H1 (cell line): ENCODE results near the gene EIF4A2. TPM values are rescaled to one million over a fixed set of nuclear protein-coding genes. Genes with fewer than 3 reads are reported as not detected.

Source experiments
- CTCF ChIA-PET: fragments of 300-600 bp; sonication (Branson Sonifier 250); formaldehyde crosslinking; loops from one replicate; lab custom pipeline; 2021; ENCODE audit not compliant: partially characterized antibody; lab: Charles Lee
- POLR2A ChIA-PET: fragments of 300-600 bp; sonication (Branson Sonifier 250); formaldehyde crosslinking; loops from one replicate; lab custom pipeline; 2021; ENCODE audit warnings: inconsistent platforms; ENCODE audit not compliant: partially characterized antibody; lab: Charles Lee
- DNase-seq, 2 experiments: peaks; one replicate each; pipeline versions ENCODE4 v3.0.0 to v3.0.0-alpha.2; 2010 to 2022; ENCODE audit warnings: low spot score in 2 of 2, low read depth in 1 of 2, mixed read lengths in 1 of 2
- FAIRE-seq: peaks from 2 replicates; lab custom pipeline; 2011; peaks lifted over from hg19 to GRCh38; lab: Jason Lieb, UNC
- H2AFZ ChIP-seq: 2 replicates; pipeline ENCODE4 v1.8.1; 2012; ENCODE audit warnings: low read length, inconsistent platforms
- H2AK5ac ChIP-seq: 2 replicates; pipeline ENCODE4 v1.6.1; 2013; ENCODE audit warnings: low read depth, low read length
- H2BK120ac ChIP-seq: replicated peaks from 2 replicates; pipeline ENCODE3; 2013; ENCODE audit warnings: low read depth, low read length, inconsistent platforms
- H2BK12ac ChIP-seq: 2 replicates; pipeline ENCODE4 v1.6.1; 2013; ENCODE audit warnings: low read depth, low read length
- H2BK15ac ChIP-seq: 2 replicates; pipeline ENCODE4 v1.6.1; 2013; ENCODE audit warnings: low read length
- H2BK20ac ChIP-seq: 2 replicates; pipeline ENCODE4 v1.6.1; 2013; ENCODE audit warnings: low read length
- H2BK5ac ChIP-seq: 2 replicates; pipeline ENCODE4 v1.6.1; 2013; ENCODE audit warnings: low read depth, low read length
- H3K14ac ChIP-seq: 2 replicates; pipeline ENCODE4 v1.6.1; 2013; ENCODE audit warnings: inconsistent platforms; ENCODE audit not compliant: insufficient read length
- H3K18ac ChIP-seq: 2 replicates; pipeline ENCODE4 v1.6.1; 2013; ENCODE audit warnings: low read length; ENCODE audit errors: extremely low read depth
- H3K23ac ChIP-seq: 2 replicates; pipeline ENCODE4 v1.6.1; 2013; ENCODE audit warnings: inconsistent platforms; ENCODE audit not compliant: insufficient read length
- H3K23me2 ChIP-seq: 2 replicates; pipeline ENCODE4 v1.6.1; 2013; ENCODE audit warnings: low read depth, low read length
- H3K27ac ChIP-seq: 2 replicates; pipeline ENCODE4 v1.6.1; 2011; ENCODE audit warnings: low read depth, low read length, inconsistent platforms
- H3K27me3 ChIP-seq, 4 experiments: replicated peaks in 1 of 4; 1 replicate in 1 of 4; 2 replicates in 3 of 4; pipeline versions ENCODE4 v1.6.1 to v1.8.1; 2011 to 2013; ENCODE audit warnings: low read length in 3 of 4, mild to moderate bottlenecking in 3 of 4, inconsistent platforms in 2 of 4, mixed read lengths in 2 of 4, moderate library complexity in 1 of 4; ENCODE audit not compliant: control insufficient read depth in 3 of 4, insufficient read depth in 3 of 4; ENCODE audit errors: extremely low read depth in 1 of 4
- H3K36me3 ChIP-seq, 4 experiments: 2 replicates each; pipeline versions ENCODE4 v1.6.1 to v1.8.1; 2011 to 2013; ENCODE audit warnings: mild to moderate bottlenecking in 4 of 4, low read length in 3 of 4, moderate library complexity in 2 of 4, control low read depth in 1 of 4, inconsistent platforms in 1 of 4; ENCODE audit not compliant: insufficient read depth in 4 of 4, control insufficient read depth in 2 of 4
- H3K4ac ChIP-seq: replicated peaks from 2 replicates; pipeline ENCODE3; 2013; ENCODE audit warnings: low read length, low read depth, mixed read lengths, inconsistent platforms; ENCODE audit not compliant: insufficient read length
- H3K4me1 ChIP-seq, 4 experiments: replicated peaks in 1 of 4; 1 replicate in 1 of 4; 2 replicates in 3 of 4; pipeline versions ENCODE4 v1.6.1 to v1.8.1; 2011 to 2013; ENCODE audit warnings: low read length in 3 of 4, inconsistent platforms in 2 of 4, mixed read lengths in 1 of 4; ENCODE audit not compliant: insufficient read depth in 4 of 4, control insufficient read depth in 3 of 4
- H3K4me2 ChIP-seq, 2 experiments: 2 replicates each; pipeline versions ENCODE4 v1.6.1 to v1.8.1; 2011 to 2013; ENCODE audit warnings: low read depth in 2 of 2, low read length in 2 of 2, control low read depth in 1 of 2, inconsistent platforms in 1 of 2, mild to moderate bottlenecking in 1 of 2; ENCODE audit not compliant: insufficient read depth in 1 of 2
- H3K4me3 ChIP-seq, 4 experiments: fragments of 200-600, 300-600 bp in 1 of 4; sonication (generic), shearing (Covaris generic), sonication (Bioruptor Twin) in 1 of 4; 2 replicates each; pipeline versions ENCODE4 v1.5.1 to v1.8.1; 2011 to 2016; ENCODE audit warnings: low read length in 4 of 4, low read depth in 3 of 4, control low read depth in 2 of 4, inconsistent platforms in 2 of 4, mild to moderate bottlenecking in 2 of 4, mixed read lengths in 1 of 4, moderate library complexity in 1 of 4; ENCODE audit not compliant: insufficient read depth in 2 of 4; ENCODE audit errors: extremely low read depth in 1 of 4
- H3K56ac ChIP-seq: replicated peaks from 2 replicates; pipeline ENCODE3; 2013; ENCODE audit warnings: low read depth, mild to moderate bottlenecking, mixed read lengths, low read length, inconsistent platforms; ENCODE audit not compliant: insufficient read length
- H3K79me1 ChIP-seq: 2 replicates; pipeline ENCODE4 v1.6.1; 2013; ENCODE audit warnings: low read depth, low read length, control low read depth
- H3K79me2 ChIP-seq, 2 experiments: 2 replicates each; pipeline versions ENCODE4 v1.6.1 to v1.8.1; 2012 to 2013; ENCODE audit warnings: low read length in 2 of 2, mild to moderate bottlenecking in 2 of 2, inconsistent platforms in 1 of 2; ENCODE audit not compliant: insufficient read depth in 2 of 2, control insufficient read depth in 1 of 2
- H3K9ac ChIP-seq, 4 experiments: replicated peaks in 1 of 4; 1 replicate in 1 of 4; 2 replicates in 3 of 4; pipeline versions ENCODE4 v1.6.1 to v1.8.1; 2011 to 2013; ENCODE audit warnings: low read depth in 3 of 4, low read length in 3 of 4, control low read depth in 2 of 4, mild to moderate bottlenecking in 2 of 4, moderate library complexity in 2 of 4, inconsistent platforms in 1 of 4; ENCODE audit errors: extremely low read depth in 1 of 4
- H3K9me3 ChIP-seq, 2 experiments: 2 replicates each; pipeline versions ENCODE4 v1.6.1 to v1.8.1; 2012 to 2013; ENCODE audit warnings: mild to moderate bottlenecking in 2 of 2, moderate library complexity in 2 of 2, control low read depth in 1 of 2, inconsistent platforms in 1 of 2, low read depth in 1 of 2, low read length in 1 of 2, mixed read lengths in 1 of 2; ENCODE audit not compliant: insufficient read depth in 2 of 2
- H4K20me1 ChIP-seq, 2 experiments: replicated peaks in 1 of 2; 2 replicates each; pipeline versions ENCODE3 to v1.8.1; 2011 to 2013; ENCODE audit warnings: inconsistent platforms in 2 of 2, low read length in 2 of 2, mild to moderate bottlenecking in 1 of 2; ENCODE audit not compliant: insufficient read depth in 2 of 2, control insufficient read depth in 1 of 2
- H4K5ac ChIP-seq: 2 replicates; pipeline ENCODE4 v1.6.1; 2013; ENCODE audit warnings: low read length, low read depth, mixed read lengths, inconsistent platforms; ENCODE audit not compliant: insufficient read length
- H4K8ac ChIP-seq: 2 replicates; pipeline ENCODE4 v1.8.0; 2013; ENCODE audit warnings: mild to moderate bottlenecking, moderate library complexity, low read length, inconsistent platforms; ENCODE audit not compliant: insufficient read depth; ENCODE audit errors: extremely low read depth
- H4K91ac ChIP-seq: replicated peaks from 2 replicates; pipeline ENCODE3; 2013; ENCODE audit warnings: low read length, mixed read lengths, inconsistent platforms; ENCODE audit not compliant: insufficient read length
- BRCA1 ChIP-seq: IDR thresholded peaks from 2 replicates; pipeline ENCODE4 v1.6.1; 2012; ENCODE audit warnings: low read depth, low read length, improper control_type of control experiment
- CEBPB ChIP-seq: IDR thresholded peaks from 2 replicates; pipeline ENCODE4 v1.6.1; 2012; ENCODE audit warnings: low read depth, low read length
- CREB1 ChIP-seq: IDR thresholded peaks from 2 replicates; pipeline ENCODE4 v1.6.1; 2012; ENCODE audit warnings: inconsistent platforms
- EP300 ChIP-seq, 2 experiments: IDR thresholded peaks; 1 replicate in 1 of 2; 2 replicates in 1 of 2; pipeline ENCODE4 v1.6.1; 2011 to 2012; ENCODE audit warnings: low read depth in 2 of 2, low read length in 2 of 2, mild to moderate bottlenecking in 2 of 2, borderline replicate concordance in 1 of 2, inconsistent platforms in 1 of 2, moderate library complexity in 1 of 2
- JUN ChIP-seq: IDR thresholded peaks from 2 replicates; pipeline ENCODE4 v1.6.1; 2011; ENCODE audit warnings: low read depth, mild to moderate bottlenecking, improper control_type of control experiment, low read length
- KDM5A ChIP-seq: fragments of 200-600 bp; IDR thresholded peaks from 2 replicates; pipeline ENCODE4 v1.7.1; 2012; ENCODE audit warnings: mild to moderate bottlenecking, low read length, inconsistent platforms, mixed read lengths
- MAX ChIP-seq: IDR thresholded peaks from 2 replicates; pipeline ENCODE4 v1.6.1; 2012; ENCODE audit warnings: inconsistent platforms
- RFX5 ChIP-seq: IDR thresholded peaks from 2 replicates; pipeline ENCODE4 v1.6.1; 2011; ENCODE audit warnings: low read depth, low read length, improper control_type of control experiment, borderline replicate concordance
- WGBS, 2 experiments: shearing (Covaris generic) in 1 of 2; methylation state at CpG; one replicate each; pipeline versions ENCODE4 v1.1.6 to v1.1.7; 2013 to 2015; ENCODE audit warnings: low lambda C conversion rate in 2 of 2, mixed read lengths in 2 of 2, inconsistent platforms in 1 of 2, low coverage in 1 of 2, missing lambda C conversion rate in 1 of 2; ENCODE audit not compliant: insufficient replicate concordance in 2 of 2, insufficient coverage in 1 of 2, insufficient read length in 1 of 2; ENCODE audit errors: extremely low coverage in 1 of 2, missing lambda C conversion rate in 1 of 2; 5-methylcytosine and 5-hydroxymethylcytosine counted together
- polyA plus RNA-seq, 7 experiments: library from polyadenylated mRNA; depleted of rRNA in 3 of 7; stranded (reverse) in 5 of 7; unstranded in 2 of 7; fragments of >200 nt in 5 of 7; fragments of 200-250 nt in 2 of 7; gene quantifications; 1 replicate in 5 of 7; 2 replicates in 1 of 7; 4 replicates in 1 of 7; pipeline versions ENCODE4 v1.2.1 to v1.2.3, GENCODE V29; 2011 to 2013; ENCODE audit warnings: missing spikeins in 2 of 7, mixed read lengths in 2 of 7
- total RNA-seq: library from RNA; stranded (reverse); fragmentation: NEBNext Ultra II Directional; extraction: Animal tissue kit (Norgen Biotek cat#: 25700); gene quantifications from 2 replicates; pipeline ENCODE4 v1.2.1, GENCODE V29; 2021

EIF4A2 gene
- total and polyA plus RNA-seq, 2 of the 8 experiments (the other 6 are each of a cell fraction or from before 2014, with no cell fraction given): 527 to 604 TPM

- no peaks in the 10 kb centered on the region for H3K79me2 ChIP-seq
Measured at GRCh38 chr3:186754006-186754405, 29.4 kb upstream of the EIF4A2 start.

More at GRCh38 chr3:186754006-186754405, 29.4 kb upstream of the EIF4A2 start:
- POLR2A ChIA-PET: interaction anchor here (5.1 kb wide), 1 partner anchor 31 kb away, joined by 38 read pairs; the partner anchor contains the start of gene EIF4A2
- TF ChIP-seq JUN: no peak
- no peak for TF ChIP-seq BRCA1
- no peak for TF ChIP-seq KDM5A
- no peak for TF ChIP-seq CREB1
- TF ChIP-seq MAX: no peak
- TF ChIP-seq RFX5: no peak
- no peak for TF ChIP-seq EP300 (IDR thresholded peaks at IDR 0.05; ENCODE audit: borderline replicate concordance in 1 of 2, low read depth in 2 of 2, low read length in 2 of 2)
- TF ChIP-seq CEBPB: no peak
- Histone ChIP-seq H2BK20ac (no peak overlapping the region), H4K5ac (no peak overlapping the region), H3K79me1 (no peaks in the 10 kb centered on the region), H3K9me3 (no peaks in the 10 kb centered on the region), H4K8ac (no peak overlapping the region), H2BK15ac (0 out of 2 replicates have a peak overlapping the region, but pooled peaks have one; percentile 40), H3K4me1 (peaks cover 0 to 2% (median 0%) of the 10 kb centered on the region in 4 experiments; a peak in 3 of 7 replicates), H4K20me1 (no peaks in the 10 kb centered on the region), H3K23me2 (no peaks in the 10 kb centered on the region), H2AFZ (no peak overlapping the region), H3K4ac (no peak overlapping the region), H3K27me3 (no peaks in the 10 kb centered on the region), H2BK120ac (no peak overlapping the region), H3K36me3 (no peaks in the 10 kb centered on the region), H3K18ac (no peak overlapping the region), H2BK12ac (no peak overlapping the region), H3K4me2 (no peak overlapping the region), H3K23ac (no peak overlapping the region), H4K91ac (no peak overlapping the region), H3K27ac (no peak overlapping the region), H3K9ac (no peak overlapping the region), H3K4me3 (no peak overlapping the region), H3K14ac (no peak overlapping the region), H2BK5ac (no peak overlapping the region), H3K56ac (no peak overlapping the region), H2AK5ac (peak overlapping the region; percentile 53; the same call in 1 of the 2 replicates)
- CTCF ChIA-PET: interaction anchor here (0.8 to 13.6 kb wide), 10 partner anchors 7 to 167 kb away, joined by 3 to 229 read pairs (median 4); partner anchors contain the start of gene AHSG
- FAIRE-seq (no peak), DNase-seq (no peak)
- 83% methylated on average over 7 of the region's 7 CpGs; no CpG with 5 or more reads in 1 of the 2 experiments for WGBS, 2 experiments
